HG03432 (cell line): ENCODE results near the gene FAM83G.

Source experiments
- ATAC-seq: cut with Tn5 transposase; IDR thresholded peaks from one replicate; pipeline ENCODE4 v1.9.1; 2021; ENCODE audit warnings: mild to moderate bottlenecking, moderate library complexity; ENCODE audit not compliant: unreplicated experiment

Gene FAM83G

DNA sequence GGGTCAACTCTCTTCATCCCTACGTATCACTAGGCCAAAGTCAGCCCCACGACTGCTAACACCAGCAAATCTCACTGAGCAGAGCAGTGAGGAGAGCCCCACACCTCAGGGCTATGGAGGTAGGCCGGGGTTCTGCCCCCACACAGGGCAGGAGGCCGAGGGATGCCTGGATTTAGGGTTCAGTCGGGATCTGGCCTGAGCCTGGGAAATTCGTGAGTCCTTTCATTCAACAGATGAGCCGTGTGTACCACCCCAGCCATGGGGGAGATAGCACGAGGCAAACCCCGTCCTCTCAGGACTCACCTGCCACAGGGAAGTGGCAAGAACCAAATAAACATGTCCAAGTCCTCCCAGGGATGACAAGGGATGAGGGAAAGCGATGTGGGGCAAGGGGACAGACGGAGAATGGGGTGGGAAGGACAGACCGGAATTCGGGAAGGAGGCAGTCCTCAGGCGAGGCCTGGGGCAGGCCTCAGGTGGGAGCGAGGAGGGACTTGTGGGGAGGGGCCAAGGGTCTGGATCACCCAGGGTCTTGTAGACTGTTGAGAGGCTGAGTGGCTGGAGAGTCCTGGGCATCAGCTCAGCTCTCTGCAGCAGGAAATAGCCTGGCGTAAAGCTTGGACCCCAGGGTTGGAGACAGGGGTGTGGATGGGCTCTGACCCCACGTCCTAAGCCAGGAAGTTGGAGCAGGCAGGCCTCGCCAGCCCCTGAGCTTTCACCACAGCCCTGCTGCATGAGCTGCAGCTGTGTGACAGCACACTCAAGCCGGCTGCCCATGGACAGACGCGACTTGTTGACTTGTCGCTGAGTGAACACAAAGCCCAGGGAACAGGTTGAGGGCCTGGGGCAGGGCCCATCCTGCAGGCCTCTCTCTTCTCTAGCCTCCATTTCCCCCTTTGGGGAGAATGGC, 7.9 kb upstream of the FAM83G start:
- ATAC-seq: no peak

DNA sequence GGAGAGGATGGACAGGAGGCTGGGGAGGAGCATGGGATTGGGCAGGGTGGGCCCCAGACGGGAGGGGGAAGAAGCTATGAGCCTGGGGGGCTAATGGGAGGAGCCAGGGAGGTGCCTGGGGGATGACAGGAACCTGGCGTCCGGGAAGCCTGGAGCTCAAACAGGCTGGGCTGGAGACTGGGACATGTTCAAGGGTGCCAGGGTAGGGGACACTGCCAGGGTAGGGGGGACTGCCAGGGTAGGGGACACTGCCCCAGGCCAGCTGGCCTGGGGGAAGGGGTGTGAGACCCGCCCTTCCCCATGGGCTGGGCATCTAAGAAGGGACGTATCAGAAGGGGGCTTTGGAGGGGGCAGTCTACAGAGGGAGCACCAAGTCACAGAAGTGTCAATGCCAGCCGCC, 7.0 kb upstream of the FAM83G start:
- no peak for ATAC-seq

DNA sequence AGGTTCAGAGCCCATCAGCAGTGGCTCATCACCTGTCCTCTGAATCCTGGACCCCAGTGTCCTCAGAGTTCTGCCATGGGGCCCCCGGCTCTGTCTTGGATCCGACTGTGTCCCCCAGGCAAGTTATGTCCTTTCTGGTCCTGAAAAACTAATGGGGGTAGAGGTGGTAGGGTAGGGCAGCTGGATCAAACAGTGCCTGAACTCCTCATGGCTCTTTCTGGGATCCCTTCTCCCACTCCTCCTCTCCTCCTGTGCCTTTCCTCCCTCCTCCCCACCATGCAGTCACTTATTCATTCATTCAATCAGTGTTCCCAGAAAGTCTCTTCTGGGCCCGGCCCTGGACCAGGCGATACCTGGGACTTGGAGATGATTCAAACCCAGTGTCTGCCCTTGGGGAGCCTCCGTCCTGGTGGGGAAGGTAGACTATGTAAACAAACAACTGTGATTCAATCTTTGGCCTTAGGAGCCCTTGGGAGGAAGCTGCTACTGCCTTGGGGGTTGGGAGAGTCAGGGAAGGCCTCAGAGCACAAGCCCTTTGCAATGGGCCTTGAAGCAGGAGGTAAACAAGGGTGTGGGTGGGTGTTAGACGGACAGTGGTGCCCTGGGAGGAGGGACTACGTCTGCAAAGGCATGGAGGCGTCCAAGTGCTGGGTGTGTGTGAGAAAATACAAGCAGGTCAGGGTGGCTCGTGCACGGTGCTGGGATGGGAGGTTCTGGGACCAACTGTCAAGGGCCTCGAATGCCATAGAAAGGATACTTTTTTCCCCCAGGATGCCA, 6.4 kb upstream of the FAM83G start:
- ATAC-seq: no peak

DNA sequence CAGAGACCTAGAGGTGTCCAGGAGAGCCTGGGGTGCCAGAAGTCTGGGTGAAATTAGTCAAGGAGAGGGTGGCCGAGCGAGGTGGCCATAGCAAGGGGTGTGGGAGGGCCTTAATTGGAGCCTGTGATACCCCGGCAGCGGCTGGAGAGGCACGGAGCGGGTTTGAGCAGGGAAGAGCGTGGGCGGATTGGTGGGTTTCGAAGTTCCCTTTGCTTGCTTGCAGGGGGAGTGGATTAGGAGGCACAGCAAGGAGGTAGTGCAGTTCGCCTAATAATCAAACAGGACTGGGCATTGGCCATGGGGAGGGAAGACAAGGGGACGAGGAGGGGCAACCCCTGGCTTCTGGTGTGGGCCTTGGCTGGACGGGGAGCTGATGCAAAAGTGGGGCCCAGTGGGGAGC, 5.4 kb upstream of the FAM83G start:
- ATAC-seq: no peak

DNA sequence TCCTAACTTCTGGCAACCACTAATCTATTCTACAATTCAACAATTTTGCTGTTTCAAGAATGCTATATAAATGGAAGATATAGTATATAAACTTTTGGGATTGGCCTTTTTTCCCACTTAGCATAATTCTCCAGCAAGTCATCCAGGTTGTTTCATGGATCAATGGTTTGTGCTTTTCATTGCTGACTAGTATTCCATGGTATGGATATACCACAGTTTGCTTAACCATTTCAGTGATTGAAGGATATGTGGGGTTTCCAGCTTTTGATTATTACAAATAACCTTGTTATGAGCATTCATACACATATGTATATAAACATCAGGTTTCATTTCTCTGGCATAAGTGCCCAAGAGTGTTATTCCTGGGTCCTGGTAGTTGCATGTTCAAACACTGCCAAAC, 2.1 kb upstream of the FAM83G start:
- ATAC-seq: no peak

DNA sequence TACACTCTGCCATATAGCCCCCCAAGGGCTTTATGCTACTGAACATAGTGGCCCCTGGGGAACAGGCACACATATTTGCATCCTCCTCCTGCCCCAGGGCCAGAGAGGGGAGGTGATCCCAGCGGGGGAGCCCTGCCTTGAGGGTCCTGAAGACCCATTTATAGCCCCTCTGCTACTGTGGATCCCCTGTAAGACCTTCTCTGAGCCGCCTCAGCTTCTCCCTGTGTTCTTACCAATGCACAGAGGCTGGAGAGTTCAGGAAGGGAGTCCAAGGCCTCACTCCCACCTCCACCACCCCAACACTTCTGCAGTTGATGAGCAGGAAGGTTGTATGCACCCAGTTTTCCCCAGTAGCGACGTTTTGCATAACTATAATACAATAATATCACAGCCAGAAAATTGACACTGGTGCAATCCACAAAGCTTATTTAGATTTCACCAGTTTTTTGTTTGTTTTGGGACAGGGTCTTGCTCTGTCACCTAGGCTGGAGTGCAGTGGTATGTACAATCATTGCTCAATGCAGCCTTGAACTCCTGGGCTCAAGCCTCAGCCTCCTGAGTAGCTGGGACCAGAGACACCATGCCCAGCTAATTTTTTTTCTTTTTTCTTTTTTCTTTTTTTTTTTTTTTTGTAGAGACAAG, 1.3 kb upstream of the FAM83G start:
- ATAC-seq: no peak

DNA sequence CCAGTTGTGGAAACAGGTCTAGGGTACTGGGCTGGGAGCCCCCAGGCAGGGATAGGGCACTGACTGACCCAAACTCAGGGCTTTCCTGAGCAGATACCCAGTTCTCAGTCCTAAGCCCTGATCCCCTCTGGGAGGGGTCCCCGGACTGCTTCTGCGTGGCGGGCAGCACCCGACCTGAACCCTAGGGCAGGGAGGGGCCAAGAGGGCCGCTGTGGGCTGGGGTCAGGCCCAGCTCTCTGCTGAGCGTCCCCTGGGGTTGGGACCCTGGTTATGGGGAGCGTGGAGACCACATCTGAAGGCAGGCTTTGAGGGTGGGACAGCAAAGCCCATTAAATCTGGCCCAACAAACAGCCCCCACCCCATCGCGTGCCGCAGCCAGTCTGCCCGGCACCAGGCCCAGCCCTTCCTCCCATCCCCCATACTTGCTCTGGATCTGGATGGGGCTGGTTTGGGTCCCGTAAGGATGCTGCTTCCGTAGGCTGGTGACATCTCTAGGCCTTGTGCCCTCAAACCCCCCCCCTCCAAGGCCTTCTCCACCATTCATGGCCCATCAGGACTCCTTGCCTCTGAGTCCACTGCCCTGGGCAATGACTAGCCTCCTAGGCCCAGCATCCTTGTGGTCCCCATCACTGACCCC, 691 bp upstream of the FAM83G start:
- peak; percentile 3 for ATAC-seq

DNA sequence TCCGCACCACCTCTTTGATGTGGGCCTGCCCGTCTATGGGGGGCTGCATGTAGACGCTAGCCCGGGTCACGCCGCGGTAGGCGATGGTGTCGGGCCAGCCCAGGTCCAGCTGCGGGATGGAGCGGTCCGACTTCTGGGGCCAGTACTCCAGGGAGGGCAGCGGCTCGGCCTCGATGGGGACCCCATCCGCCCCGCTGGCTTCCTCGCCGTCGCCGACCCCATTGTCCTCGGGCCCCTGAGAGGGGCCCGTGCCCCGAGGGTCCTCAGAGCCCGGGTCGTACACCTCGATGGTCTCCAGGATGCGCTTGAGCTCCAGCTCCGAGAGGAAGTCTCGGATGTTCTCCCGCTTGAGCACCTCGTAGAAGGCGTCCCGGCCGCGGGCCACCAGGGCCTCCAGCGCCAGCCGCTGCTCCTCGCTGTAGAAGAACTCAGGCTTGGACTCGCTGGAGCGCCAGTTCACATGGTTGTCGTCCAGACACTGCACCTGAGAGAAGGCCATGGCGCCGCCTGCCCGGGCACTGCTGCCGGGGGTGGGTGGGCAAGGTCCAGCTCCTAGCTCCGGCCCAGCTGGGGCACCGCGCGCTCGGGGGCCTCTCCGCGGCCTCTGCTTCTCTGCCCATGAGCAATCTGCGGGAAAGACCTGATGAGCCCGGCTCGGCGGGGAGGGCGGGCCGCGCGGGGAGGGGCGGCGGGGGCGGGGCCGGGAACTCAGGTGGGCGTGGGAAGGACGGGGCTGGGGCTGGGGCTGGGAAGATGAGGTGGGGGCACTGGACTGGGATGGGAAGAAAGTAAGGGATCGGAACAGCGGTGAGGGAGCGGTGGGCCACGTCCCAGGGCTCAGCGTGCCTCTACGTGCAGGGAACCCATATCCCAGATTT, 782 bp downstream of the FAM83G start:
- peak; percentile 18 for ATAC-seq

DNA sequence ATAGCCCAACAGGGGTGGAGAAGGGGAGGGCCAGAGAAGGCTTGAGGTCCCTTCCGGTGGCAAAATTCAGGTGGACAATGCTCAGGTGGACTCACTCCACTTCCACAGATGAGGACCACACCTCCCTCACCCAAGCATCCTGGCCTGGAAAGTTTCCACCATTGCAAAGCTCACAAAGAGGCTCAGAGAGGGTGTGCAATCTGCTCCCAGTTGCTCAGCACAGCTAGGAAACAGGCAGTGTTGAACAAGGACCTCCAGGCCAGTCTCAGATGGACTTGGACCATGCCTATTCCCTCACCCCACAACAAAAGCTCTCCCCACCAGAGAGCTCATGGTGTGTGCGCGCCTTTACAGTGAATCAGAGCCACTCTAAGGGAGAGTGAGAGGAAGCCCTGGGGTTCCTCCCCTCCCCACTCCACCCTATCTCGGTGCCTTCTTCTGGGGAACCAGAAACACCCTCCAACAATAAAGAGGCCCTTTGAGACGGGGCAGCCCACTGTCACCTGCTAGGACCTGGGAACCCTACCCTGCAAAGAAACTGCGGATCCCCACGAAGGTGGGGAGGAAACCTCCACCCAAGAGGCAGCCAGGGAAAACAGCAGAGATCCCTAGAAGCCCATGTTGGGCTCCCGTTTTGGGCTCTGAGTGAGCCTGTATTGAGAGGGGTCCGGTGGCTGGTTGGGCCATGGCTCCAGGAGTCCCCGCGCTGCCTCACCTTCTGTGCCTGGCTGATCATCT, 1.6 kb downstream of the FAM83G start:
- no peak for ATAC-seq

DNA sequence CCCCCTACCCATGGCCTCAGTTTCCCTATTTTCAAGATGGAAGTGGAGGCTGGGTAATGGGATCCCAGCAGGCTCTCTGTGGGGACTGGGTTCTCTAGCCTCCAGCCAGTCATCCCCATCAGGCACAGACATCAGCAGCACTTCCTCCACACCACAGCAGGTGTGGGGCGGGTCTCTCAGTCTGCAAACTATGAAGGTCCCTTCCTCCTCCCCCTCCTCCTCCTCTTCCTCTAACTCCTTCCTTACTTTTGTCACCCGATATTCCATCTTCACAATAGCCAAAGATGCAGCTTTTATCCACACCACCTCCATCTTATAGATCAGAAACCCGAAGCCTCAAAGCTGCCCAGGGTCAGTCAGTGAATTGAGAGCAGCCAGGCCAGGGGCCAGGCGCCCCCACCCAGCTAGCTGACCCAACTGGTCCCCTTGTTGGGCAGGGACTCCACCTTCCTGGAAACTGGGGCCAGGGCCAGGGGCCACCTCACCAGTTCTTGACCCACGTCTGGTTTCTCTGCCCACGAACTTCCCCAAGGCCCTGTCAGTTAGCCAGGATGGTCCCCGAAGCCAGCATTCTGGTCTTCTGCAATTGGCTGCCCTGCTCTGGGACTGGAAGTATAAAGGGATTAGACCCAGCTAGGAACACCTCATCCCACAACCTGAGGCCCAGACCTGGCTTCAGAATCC, 2.5 kb downstream of the FAM83G start:
- ATAC-seq: no peak

DNA sequence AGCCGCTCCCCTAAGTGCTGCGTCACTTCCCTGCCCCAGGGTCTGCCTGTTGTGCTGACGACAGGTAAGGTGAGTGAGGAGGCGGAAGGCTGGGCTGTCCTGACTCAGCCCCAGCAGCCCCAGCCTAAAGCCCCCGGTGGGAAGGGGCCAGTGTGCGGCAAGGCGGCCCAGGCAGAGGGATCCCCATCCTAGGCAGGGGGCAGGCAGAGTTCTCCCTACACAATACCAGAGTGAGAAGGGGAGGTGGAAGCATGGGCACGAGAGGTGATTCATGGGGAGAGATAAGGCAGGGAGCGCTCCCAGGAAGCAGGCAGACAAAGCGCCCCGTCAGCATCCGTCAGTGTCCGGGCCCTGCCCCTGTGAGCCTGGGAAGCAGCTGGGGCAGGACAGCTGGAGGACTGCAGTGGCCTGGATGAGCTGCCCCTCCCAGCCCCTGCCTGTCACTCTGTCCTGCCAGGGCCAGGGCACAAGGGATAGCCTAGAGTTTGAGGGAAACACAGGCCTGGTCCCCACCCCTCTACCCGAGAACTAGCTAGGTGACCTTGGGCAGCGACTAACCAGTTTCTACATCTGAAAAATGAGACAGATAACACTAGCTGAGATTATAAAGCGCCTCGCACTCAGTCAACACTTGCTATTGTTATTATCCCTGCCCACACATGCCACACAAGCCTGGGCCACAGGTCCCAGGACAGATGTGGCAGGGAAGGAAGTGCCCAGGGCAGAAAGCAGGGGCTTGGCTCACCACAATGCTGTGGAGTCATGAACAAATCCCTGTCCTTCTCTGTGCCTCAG, 3.8 kb downstream of the FAM83G start:
- no peak for ATAC-seq

DNA sequence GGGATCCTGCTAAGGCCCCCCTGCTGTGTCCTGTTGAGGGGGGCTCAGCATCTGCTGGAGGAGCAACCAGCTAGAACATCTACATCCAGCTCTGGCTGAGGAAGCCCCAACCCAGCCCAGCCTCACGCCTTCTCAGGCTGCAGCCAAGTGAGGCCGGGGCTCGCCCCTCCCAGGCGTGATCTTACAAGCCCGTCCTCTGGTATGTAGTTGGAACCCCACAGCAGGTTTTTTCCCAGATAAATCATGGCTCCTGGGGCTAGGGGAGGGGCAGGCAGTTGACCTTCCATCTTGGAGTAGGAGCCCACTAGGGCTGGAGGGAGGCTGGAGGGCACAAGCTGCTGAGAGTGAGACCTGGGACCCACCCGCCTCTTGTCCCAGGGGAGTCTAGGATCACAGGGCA, 4.7 kb downstream of the FAM83G start:
- no peak for ATAC-seq

DNA sequence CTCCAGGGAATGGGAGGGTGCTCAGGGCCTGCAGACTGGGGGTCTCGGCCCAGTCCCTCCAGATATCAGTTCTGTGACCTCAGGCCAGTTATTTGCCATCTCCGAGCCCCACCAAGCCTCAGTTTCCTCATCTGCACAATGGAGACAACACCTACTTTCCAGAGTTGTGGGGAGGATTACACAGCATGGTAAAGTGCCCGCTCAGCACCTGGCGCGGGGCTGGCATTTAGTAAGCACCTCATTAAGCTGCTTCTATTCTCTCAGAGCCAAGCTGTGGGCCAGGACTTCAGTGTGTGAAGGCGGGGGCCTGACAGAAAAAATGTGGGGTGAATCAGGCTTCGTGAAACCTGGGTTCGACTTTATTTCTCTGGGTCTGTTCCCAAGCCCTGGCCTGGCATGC, 5.2 kb downstream of the FAM83G start:
- no peak for ATAC-seq

DNA sequence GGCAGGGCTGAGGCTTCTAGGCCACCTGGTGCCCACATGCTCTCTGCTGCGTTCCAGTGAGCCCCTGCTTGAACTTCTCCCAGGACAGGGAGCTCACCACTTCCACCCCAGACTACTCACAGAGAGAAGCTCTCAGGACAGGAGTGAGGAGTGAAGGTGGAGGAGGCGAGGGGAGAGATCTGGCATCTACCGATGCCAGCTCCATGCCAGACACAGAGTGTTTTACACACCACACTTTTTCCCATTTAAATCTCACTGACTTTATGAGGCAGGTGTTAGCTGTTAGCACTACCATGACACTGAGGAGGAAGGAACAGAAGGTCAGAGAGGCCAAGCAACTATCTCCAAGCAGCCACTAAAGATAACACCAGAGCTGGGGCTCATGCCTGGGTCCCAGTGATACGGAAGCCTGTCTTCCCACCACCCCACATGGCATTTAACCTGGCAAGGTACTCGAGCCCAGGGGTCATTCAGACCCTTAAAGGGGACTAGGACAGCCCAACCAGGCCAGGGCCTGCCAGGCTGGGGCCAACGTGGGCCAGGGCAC, 6.8 kb downstream of the FAM83G start:
- no peak for ATAC-seq

DNA sequence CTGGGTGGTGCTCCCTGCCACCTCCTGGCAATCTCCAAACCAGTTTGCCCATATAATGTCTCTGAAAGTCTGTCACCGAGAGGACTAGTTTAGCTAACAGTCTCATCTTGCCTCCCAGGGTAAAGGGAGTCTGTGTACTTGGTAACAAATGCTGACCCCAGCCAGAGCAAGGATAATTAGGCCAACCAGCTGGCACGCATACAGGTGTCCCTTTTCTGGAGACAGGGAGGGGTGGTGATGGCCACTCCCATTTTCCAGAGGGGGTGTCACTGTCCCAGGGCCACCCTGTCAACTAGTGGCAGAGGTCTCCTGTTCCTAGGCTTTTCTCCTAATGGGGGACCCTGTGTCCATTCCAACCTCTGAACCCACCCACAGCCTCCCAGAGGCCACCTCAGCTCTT, 8.1 kb downstream of the FAM83G start:
- no peak for ATAC-seq

DNA sequence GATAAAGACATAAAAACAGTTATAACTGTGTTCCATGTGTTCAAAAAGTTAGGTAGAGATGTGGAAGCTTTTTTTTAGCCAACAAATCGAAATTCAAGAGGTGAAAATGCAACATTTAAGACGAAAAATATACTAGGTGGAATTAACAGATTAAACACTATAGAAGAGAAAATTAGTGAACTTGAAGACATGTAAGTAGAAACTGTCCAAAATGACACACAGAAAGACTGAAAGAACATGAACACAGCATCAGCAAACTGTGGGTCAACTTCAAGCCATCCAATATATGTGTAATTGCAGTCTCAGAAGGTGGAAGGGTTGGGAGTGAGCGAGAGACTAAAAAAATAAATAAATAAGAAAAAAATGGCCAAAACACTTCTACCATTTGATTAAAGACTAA, 9.3 kb downstream of the FAM83G start:
- ATAC-seq: no peak

DNA sequence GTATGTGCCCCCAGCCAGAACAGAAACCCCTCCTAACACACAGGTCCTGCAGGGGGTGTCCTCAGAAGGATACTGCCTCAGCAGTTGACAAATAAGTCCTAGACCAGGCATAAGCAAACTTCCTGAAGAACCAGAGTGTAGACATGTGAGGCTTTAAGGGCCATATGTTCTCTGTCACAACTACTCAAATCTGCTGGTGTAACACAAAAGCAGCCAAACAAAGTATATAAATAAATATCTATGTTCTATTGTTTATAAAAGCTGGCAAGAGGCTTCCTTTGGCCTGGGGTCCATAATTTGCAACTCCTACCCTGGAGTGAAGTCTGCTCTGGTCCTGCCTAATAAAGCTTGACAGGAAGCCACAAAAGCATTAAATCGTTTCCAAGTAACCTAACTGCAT, 9.9 kb downstream of the FAM83G start:
- no peak for ATAC-seq
